ENCODE data around the gene POLK. TPM values are rescaled to one million over a fixed set of nuclear protein-coding genes. Genes with fewer than 3 reads are reported as not detected.

The POLK gene
- total RNA-seq, 1 donor from 2014 or later: 21.1 TPM

GRCh38 chr5:75616371-75616881 is 104.7 kb downstream of the POLK start:
- H3K4me1 ChIP-seq: peaks cover 3% of the 10 kb centered on the region
- intact Hi-C loops (cut with micrococcal nuclease): no loop called here
- no peak overlapping the region for H3K27ac ChIP-seq (replicated peaks)
- DNase-seq: no peak
- H3K36me3 ChIP-seq: no peaks in the 10 kb centered on the region
- TF ChIP-seq CTCF (IDR thresholded peaks at IDR 0.05; ENCODE audit: borderline replicate concordance): no peak
- no peak overlapping the region for H3K4me3 ChIP-seq
- H3K27me3 ChIP-seq (ENCODE audit: low read depth): no peaks in the 10 kb centered on the region
- H3K9me3 ChIP-seq (replicated peaks): no peaks in the 10 kb centered on the region

- no peak for TF ChIP-seq CTCF (IDR thresholded peaks at IDR 0.05; ENCODE audit: borderline replicate concordance)
- H3K27ac ChIP-seq (replicated peaks): no peak overlapping the region
- intact Hi-C loops (cut with micrococcal nuclease): no loop called here
- no peak for DNase-seq
- H3K4me1 ChIP-seq: no peaks in the 10 kb centered on the region
- H3K27me3 ChIP-seq (ENCODE audit: low read depth): no peaks in the 10 kb centered on the region
- no peaks in the 10 kb centered on the region for H3K9me3 ChIP-seq (replicated peaks)
- H3K36me3 ChIP-seq: no peaks in the 10 kb centered on the region
- no peak overlapping the region for H3K4me3 ChIP-seq
Measured at GRCh38 chr5:75616971-75617621, 105.4 kb downstream of the POLK start.

GRCh38 chr5:75617736-75618352 is 106.2 kb downstream of the POLK start:
- Histone ChIP-seq H3K4me3 (no peak overlapping the region), H3K36me3 (no peaks in the 10 kb centered on the region), H3K4me1 (no peaks in the 10 kb centered on the region), H3K27ac (replicated peaks) (no peak overlapping the region), H3K27me3 (ENCODE audit: low read depth) (no peaks in the 10 kb centered on the region), H3K9me3 (replicated peaks) (no peaks in the 10 kb centered on the region)
- no peak for DNase-seq
- intact Hi-C loops (cut with micrococcal nuclease): no loop called here
- TF ChIP-seq CTCF (IDR thresholded peaks at IDR 0.05; ENCODE audit: borderline replicate concordance): no peak

GRCh38 chr5:75620184-75620959 is 108.7 kb downstream of the POLK start:
- H3K4me1 ChIP-seq: no peaks in the 10 kb centered on the region
- H3K36me3 ChIP-seq: no peaks in the 10 kb centered on the region
- DNase-seq: no peak
- H3K9me3 ChIP-seq (replicated peaks): no peaks in the 10 kb centered on the region
- no peak overlapping the region for H3K4me3 ChIP-seq
- intact Hi-C loops (cut with micrococcal nuclease): no loop called here
- H3K27me3 ChIP-seq (ENCODE audit: low read depth): no peaks in the 10 kb centered on the region
- no peak for TF ChIP-seq CTCF (IDR thresholded peaks at IDR 0.05; ENCODE audit: borderline replicate concordance)
- H3K27ac ChIP-seq (replicated peaks): no peak overlapping the region

GRCh38 chr5:75622564-75622963 is 110.9 kb downstream of the POLK start:
- Histone ChIP-seq H3K4me3 (no peak overlapping the region), H3K4me1 (no peaks in the 10 kb centered on the region), H3K27me3 (ENCODE audit: low read depth) (no peaks in the 10 kb centered on the region), H3K9me3 (replicated peaks) (no peaks in the 10 kb centered on the region), H3K27ac (replicated peaks) (no peak overlapping the region), H3K36me3 (no peaks in the 10 kb centered on the region)
- TF ChIP-seq CTCF (IDR thresholded peaks at IDR 0.05; ENCODE audit: borderline replicate concordance): no peak
- intact Hi-C loops (cut with micrococcal nuclease): no loop called here
- no peak for DNase-seq

Measured in left ventricle myocardium inferior (tissue), 1 donor.